SJCRH30 (cell line): ENCODE results near the gene HLA-G. TPM values are rescaled to one million over a fixed set of nuclear protein-coding genes. Genes with fewer than 3 reads are reported as not detected.
A peak's percentile ranks its signal among the peaks of the same experiment; 100 is the strongest.

ENCODE experiments used
- DNase-seq, 2 experiments: peaks; one replicate each; pipeline ENCODE4 v3.0.0-alpha.2; 2015 to 2020
- H3K27ac ChIP-seq: fragments of 250-450 bp; sonication (Bioruptor Pico); 2 replicates; pipeline ENCODE4 v1.5.1; 2020; ENCODE audit warnings: mild to moderate bottlenecking, moderate library complexity
- H3K27me3 ChIP-seq: fragments of 250-450 bp; sonication (Bioruptor Pico); 2 replicates; pipeline ENCODE4 v1.5.1; 2020; ENCODE audit warnings: mild to moderate bottlenecking, moderate library complexity
- H3K36me3 ChIP-seq: fragments of 250-450 bp; sonication (Bioruptor Pico); 2 replicates; pipeline ENCODE4 v1.5.1; 2020; ENCODE audit warnings: mild to moderate bottlenecking, moderate library complexity
- H3K4me1 ChIP-seq: fragments of 250-450 bp; sonication (Bioruptor Pico); 2 replicates; pipeline ENCODE4 v1.5.1; 2020; ENCODE audit warnings: mild to moderate bottlenecking, moderate library complexity
- H3K4me3 ChIP-seq: fragments of 250-450 bp; sonication (Bioruptor Pico); 2 replicates; pipeline ENCODE4 v1.5.1; 2020; ENCODE audit warnings: mild to moderate bottlenecking, moderate library complexity
- H3K9me3 ChIP-seq: fragments of 250-450 bp; sonication (Bioruptor Pico); replicated peaks from 2 replicates; pipeline ENCODE4 v1.5.1; 2020; ENCODE audit warnings: mild to moderate bottlenecking, moderate library complexity
- total RNA-seq: library from RNA; depleted of rRNA; stranded (reverse); fragments of >200 nt; shearing (Covaris generic); gene quantifications from 2 replicates; pipeline ENCODE4 v1.2.3, GENCODE V29; 2014

The HLA-G gene
- total RNA-seq, 1 experiment from 2014 or later = not detected

DNA sequence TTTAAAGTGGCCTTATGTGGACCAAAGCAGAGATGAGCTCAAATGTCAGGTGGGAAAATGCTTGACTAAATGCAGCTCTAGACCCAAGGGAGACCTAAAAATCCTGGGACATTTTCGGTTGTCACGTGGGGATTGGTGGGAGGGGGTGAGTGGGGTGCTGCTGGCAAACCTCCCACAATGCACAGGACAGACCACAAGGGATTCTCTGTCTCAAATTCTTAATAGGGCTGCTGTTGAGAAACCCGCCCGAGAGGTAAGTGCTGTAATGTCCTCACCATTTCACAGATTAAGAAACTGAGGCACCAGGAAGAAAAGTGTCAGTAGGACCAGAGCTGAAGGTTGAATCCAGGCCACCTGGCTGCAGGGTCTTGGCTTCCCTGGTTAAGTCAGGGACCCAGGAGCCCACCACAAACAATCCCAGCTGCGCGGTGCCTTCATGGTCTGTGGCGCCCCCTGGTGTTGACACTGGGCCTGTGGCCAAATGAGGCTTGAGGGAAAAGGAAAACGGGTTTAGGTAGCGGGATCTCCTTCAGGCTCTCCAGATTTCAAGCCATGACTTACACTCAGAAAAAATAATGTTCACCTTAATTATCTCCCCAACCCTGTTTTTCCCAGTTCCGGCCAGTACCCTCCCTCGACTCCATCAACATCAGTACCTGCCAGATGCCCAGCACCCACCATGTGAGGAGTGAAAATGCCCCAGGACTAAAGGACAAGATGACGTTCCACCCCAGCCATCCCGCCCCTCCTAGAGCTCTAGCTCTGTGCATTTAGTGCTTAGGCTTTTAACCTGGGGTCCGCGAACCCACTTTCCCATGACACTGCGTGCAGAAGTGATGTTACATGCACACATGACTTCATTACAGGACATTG, 7.2 kb downstream of the HLA-G start:
- peak in 1 of 2 experiments; percentile 46 for DNase-seq
- Histone ChIP-seq H3K27me3 (no peaks in the 10 kb centered on the region), H3K4me1 (no peaks in the 10 kb centered on the region), H3K9me3 (no peaks in the 10 kb centered on the region), H3K27ac (no peak overlapping the region), H3K36me3 (no peaks in the 10 kb centered on the region), H3K4me3 (no peak overlapping the region)

DNA sequence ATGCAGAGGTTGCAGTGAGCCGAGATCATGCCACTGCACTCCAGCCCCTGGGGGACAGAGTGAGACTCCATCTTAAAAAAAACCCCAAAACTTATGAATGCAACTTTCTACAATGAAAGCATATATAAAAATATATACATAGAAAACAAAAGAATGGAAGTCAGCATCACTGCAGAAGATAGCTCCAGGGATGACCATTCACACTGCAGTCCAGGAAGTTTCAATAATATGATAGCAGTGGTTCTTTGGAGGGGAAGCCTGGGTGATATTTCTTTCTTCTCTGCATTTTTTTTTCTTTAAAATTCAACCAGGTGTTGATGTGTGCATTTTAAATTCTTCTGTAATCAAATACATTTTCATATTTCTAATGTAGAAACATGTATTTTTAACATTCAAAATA, 12.3 kb downstream of the HLA-G start:
- H3K27ac ChIP-seq = no peak overlapping the region
- no peaks in the 10 kb centered on the region for H3K27me3 ChIP-seq
- no peaks in the 10 kb centered on the region for H3K4me1 ChIP-seq
- no peak for DNase-seq
- no peaks in the 10 kb centered on the region; the same call in 1 of the 2 replicates for H3K9me3 ChIP-seq
- no peak overlapping the region for H3K4me3 ChIP-seq
- no peaks in the 10 kb centered on the region for H3K36me3 ChIP-seq

DNA sequence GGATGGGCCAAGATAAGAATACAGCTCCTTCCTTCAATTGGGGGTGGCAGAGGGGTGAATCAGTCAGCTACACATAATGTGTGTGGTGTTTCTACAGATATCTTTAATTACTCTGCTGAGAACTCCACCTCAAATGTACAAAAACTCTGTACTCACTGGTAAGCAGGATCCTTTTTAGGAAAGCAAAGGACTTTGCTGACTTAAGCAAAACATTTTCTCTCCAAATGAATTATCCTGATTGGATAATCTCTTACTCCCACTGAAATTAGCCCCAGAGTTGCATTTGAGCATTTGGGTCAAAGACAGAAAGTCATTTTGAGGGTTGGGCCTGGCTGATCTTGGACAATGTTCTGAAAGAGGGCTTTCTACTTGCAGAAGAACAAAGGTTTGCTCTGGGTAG, 13.4 kb downstream of the HLA-G start:
- Histone ChIP-seq H3K27ac (no peak overlapping the region), H3K4me1 (no peaks in the 10 kb centered on the region), H3K9me3 (no peaks in the 10 kb centered on the region; the same call in 1 of the 2 replicates), H3K27me3 (no peaks in the 10 kb centered on the region), H3K36me3 (no peaks in the 10 kb centered on the region), H3K4me3 (no peak overlapping the region)
- DNase-seq = no peak

DNA sequence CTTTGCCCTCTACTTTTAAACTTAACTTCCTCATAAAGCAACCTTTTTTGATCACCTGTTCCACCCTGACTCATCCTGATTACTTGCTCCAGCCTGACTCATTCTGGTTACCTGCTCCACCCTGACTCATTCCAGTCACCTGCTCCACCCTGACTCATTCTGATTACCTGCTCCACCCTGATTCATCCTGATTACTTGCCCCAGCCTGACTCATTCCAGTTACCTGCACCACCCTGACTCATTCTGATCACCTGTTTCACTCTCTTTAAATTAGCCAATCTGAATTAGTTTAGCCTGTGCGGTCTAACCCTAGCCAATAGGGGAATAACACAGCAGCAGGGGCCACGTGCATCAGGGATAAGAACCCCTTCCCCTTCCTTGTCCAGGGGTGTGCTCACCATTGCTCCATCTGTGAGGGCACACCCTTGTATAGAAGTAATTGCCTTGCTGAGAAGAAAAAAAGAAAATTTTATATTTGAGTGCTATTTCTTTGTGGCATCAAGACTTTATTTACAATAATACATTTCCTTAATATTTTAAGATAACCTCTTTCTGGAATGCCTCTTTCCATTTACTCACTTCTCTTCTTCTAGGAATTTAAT, 17.9 kb downstream of the HLA-G start:
- no peaks in the 10 kb centered on the region for H3K36me3 ChIP-seq
- no peaks in the 10 kb centered on the region for H3K4me1 ChIP-seq
- H3K27me3 ChIP-seq = no peaks in the 10 kb centered on the region
- no peak for DNase-seq
- no peak overlapping the region for H3K4me3 ChIP-seq
- no peaks in the 10 kb centered on the region; the same call in 1 of the 2 replicates for H3K9me3 ChIP-seq
- H3K27ac ChIP-seq = no peak overlapping the region

DNA sequence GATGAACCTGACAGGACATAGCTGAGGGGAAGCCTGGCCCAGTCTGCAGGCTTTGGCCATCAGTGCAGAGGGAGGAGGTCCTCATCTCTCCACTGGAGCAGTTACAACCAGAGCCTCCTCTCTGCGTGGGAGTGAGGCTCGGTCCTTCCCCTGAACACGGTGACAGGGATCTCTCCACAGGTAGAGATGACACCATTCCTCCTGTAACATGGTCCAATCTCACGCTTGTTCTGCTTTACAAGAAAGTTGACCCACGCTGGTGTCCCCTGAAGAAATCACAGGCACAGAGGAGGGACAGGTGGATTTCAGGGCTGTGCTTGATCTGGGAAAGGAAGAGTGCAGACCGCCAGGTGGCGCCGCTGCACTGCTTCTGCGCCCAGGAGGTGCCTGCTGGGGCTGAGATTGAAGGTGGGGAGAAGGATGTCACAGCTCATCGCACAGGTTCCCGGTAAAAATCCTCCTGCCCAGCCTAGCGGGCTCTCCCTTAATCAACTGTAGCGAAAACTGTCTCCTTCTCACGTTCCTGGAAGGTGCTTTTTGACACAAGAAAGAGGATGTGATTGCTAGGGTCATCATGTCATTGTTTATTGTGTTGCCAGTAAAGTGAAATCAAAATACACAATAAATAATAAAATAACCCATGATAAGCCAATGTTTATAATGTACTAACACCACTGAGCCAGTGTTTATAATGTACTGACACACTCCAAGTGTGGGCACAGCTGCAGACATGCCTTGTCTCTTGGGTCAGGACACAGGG, 20.4 kb downstream of the HLA-G start:
- no peaks in the 10 kb centered on the region for H3K4me1 ChIP-seq
- no peaks in the 10 kb centered on the region for H3K27me3 ChIP-seq
- DNase-seq = peak; percentile 51 to 73
- no peak overlapping the region for H3K4me3 ChIP-seq
- H3K27ac ChIP-seq = no peak overlapping the region
- H3K36me3 ChIP-seq = no peaks in the 10 kb centered on the region
- no peaks in the 10 kb centered on the region; the same call in 1 of the 2 replicates for H3K9me3 ChIP-seq

DNA sequence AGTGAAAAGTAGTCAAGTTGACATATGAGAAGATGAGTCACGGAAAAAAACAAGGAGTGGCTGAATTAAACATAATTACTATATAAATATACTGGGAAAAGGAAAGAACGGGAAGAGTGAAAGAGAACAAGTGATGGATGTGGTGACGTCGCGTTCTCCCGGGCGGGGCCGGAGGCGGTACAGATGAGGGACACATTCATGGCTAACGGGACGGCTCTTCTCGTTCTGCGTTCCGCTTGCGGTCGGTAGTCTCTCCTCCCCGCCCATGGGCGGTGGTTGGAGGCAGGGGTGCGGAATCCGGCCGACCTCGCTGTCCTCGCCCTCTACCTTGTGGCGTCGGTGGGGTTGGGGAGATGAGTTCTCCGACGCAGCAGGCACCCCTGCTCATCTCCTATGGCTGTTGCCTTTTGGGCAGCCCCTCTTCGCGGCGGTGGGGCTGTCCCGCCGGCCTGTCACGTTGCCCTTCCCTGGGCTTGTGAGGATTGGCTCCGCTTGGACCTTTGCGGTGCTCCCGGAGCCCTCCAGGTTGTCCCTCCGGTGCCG, 22.5 kb downstream of the HLA-G start:
- no peaks in the 10 kb centered on the region for H3K4me1 ChIP-seq
- H3K4me3 ChIP-seq = no peak overlapping the region
- H3K27ac ChIP-seq = no peak overlapping the region
- no peaks in the 10 kb centered on the region for H3K36me3 ChIP-seq
- H3K9me3 ChIP-seq = no peaks in the 10 kb centered on the region
- no peaks in the 10 kb centered on the region for H3K27me3 ChIP-seq
- DNase-seq = no peak

DNA sequence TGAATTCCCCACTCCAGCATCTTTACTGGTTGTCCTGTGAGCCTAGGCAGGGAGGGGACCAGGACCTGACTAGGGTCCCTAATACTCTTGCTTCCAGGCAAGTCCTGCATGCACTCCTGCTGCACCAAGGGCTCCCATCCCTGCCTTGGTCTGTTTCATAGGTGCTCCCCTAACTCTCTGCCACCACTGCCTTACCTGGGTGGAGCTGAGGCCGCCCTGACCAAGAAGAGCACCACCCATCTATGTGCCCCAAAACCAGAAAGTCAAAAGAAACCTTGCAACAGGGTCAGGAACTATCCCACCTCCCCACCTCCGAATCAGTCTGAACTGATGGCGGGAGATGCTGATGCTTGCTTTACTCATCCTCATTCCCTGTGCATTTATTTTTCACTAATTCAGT, 23.6 kb downstream of the HLA-G start:
- Histone ChIP-seq H3K27ac (no peak overlapping the region), H3K9me3 (no peaks in the 10 kb centered on the region), H3K36me3 (no peaks in the 10 kb centered on the region), H3K4me1 (no peaks in the 10 kb centered on the region), H3K27me3 (no peaks in the 10 kb centered on the region), H3K4me3 (no peak overlapping the region)
- no peak for DNase-seq

DNA sequence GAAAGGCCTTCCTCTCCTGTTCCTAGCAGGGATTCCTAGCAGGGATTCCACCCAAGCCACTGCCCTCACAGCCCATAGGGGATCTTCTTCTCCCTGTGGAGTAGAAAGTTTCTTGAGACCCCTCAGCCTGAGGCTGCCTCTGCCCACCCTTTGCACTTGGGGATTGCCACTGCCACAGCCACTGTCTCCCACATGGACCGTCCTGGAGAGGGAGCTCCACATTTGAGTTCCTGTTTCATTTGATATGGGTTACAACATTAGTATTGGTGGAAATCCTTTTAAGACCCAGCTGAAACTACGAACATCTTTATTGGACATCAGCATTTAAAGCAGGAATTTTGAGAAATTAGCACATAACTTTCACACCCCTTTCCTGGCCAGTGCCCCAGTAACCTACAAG, 25.6 kb downstream of the HLA-G start:
- Histone ChIP-seq H3K4me3 (no peak overlapping the region), H3K4me1 (no peaks in the 10 kb centered on the region), H3K9me3 (no peaks in the 10 kb centered on the region), H3K27ac (no peak overlapping the region), H3K36me3 (no peaks in the 10 kb centered on the region), H3K27me3 (no peaks in the 10 kb centered on the region)
- DNase-seq = no peak

DNA sequence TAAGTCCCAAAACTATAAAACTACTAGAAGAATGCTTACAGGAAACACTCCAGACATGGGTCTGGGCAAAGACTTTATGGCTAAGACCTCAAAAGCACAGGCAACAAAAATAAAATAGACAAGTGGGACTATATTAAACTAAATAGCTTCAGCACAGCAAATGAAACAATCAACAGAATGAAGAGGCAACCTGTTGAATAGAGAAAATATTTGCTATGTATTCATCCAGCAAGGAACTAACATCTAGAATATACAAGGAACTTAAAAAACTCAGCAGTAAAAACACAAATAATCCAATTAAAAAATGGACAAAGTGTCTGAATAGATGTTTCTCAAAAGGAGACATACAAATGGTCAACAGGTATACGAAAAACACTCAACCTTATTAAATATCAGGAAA, 30.4 kb downstream of the HLA-G start:
- Histone ChIP-seq H3K4me3 (no peak overlapping the region), H3K27me3 (no peaks in the 10 kb centered on the region), H3K4me1 (no peaks in the 10 kb centered on the region), H3K9me3 (no peaks in the 10 kb centered on the region), H3K36me3 (no peaks in the 10 kb centered on the region), H3K27ac (no peak overlapping the region)
- DNase-seq = no peak

DNA sequence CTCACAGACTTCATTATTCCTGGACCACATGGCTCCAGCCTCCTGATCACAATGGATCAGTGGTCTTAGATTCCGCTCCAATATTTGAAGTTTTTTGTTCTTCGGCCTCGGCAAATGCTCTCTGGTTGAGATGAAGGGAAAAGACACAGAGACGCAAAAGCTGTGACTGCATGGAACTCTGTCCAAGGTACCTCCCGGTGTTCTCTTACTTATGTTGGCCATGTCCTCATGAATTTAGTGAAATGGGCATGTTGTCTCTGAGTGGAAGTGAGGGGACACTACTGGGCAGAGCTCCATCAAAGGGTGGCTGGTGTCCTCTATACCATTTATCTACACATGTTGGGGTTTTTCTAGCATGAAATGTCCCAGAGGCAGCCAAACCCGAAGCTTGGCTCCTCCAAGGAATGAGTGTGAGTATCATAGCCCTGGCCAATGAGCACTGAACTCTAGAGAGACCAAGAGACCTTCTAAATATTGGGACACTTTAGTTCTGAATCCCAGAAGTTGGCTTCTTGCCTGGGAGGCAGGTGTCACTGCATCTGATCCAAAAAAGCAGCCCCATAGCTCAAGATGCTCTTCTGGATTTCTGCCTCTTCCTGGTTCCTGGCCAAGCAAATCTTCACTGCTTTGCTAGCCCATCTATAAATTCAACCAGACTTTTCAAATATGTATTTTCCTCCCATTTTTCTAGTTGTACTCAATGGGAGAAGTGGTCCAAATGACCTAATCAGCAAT, 34.1 kb downstream of the HLA-G start:
- no peaks in the 10 kb centered on the region for H3K27me3 ChIP-seq
- H3K9me3 ChIP-seq = no peaks in the 10 kb centered on the region
- no peak for DNase-seq

DNA sequence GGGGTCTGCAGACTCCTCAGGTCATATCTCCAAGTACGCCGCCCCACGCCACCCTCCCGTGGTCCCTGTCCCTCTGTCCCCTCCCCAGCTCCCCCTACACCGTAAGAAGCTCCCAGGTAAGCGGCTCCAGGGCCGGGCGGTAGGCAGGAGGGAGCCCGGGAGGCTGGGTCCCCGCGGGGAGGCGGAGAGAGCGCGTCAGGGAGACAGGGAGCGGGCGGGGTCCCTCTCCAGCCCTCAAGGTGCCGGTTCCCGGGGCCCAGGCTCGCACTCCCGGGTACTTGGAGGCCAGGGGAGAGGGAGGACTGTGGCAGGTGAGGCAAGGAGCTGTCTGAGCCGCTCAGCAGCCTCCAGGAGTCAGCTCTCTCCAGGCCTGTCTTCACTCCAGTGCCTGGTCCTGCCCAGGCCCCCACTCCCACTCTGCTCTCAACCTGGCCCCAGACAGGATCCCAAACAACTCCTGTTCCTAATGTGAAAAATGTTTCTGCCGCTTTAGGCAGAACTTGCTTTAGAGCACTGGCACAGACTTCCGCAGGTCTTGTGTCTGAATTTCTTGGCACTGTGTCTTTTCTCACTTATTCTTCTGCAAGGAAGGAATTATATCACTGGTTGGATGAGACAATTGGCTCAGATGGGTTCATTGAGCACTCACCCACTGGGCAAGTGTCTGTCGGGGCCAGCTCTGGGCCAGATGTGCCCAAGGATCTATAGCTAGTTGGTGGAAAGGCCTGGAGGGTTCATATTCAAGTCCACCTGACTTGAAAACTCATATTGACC, 36.6 kb downstream of the HLA-G start:
- no peak for DNase-seq
- no peaks in the 10 kb centered on the region for H3K9me3 ChIP-seq
- H3K27me3 ChIP-seq = no peaks in the 10 kb centered on the region
- no peaks in the 10 kb centered on the region for H3K36me3 ChIP-seq
- no peaks in the 10 kb centered on the region for H3K4me1 ChIP-seq
- H3K27ac ChIP-seq = no peak overlapping the region
- no peak overlapping the region for H3K4me3 ChIP-seq

More for the DNA sequence above, 34.1 kb downstream of the HLA-G start:
- Histone ChIP-seq H3K36me3 (no peaks in the 10 kb centered on the region), H3K4me1 (no peaks in the 10 kb centered on the region), H3K4me3 (no peak overlapping the region), H3K27ac (no peak overlapping the region)

DNA sequence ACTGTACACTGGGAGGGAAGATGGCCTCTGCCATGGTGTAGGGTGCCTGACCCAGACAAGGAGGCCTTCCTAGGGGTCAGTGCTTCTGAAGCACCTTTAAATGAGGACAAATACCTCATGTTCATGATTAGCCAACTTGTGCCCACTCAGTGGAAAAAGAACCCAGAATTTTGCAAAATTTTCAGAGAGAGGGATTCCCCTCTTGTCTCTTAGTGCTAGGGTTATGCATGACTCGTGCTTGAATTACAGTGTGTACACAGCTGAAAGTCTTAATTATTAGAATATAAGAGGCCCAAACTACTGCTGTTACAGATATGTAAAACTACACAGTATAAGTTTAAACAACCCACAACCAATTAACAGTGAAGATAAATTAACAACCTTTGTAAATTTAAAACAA, 38.0 kb downstream of the HLA-G start:
- no peaks in the 10 kb centered on the region for H3K36me3 ChIP-seq
- H3K4me1 ChIP-seq = no peaks in the 10 kb centered on the region
- DNase-seq = no peak
- H3K4me3 ChIP-seq = no peak overlapping the region
- H3K27ac ChIP-seq = no peak overlapping the region
- H3K27me3 ChIP-seq = no peaks in the 10 kb centered on the region
- H3K9me3 ChIP-seq = no peaks in the 10 kb centered on the region

DNA sequence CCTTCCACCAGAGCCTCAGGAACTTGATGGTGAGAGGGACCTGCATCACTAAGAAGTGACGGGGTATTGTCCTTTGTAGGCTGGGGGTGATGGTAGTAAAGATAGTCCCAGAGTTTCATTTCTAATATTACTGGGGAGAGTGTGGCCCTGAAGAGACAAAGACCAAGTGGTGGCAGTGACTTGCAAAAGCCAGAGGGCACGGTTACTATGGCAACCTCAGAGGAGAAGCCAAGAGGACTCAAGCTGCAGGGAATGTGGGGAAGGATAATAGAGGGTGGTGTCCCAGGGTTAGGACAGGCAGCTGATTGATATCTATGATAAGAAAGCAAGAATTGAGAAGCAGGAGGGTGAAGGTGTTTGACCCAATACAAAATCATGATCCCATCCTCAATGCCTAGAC, 42.5 kb downstream of the HLA-G start:
- no peak overlapping the region for H3K27ac ChIP-seq
- no peak for DNase-seq
- no peak overlapping the region for H3K4me3 ChIP-seq
- no peaks in the 10 kb centered on the region for H3K4me1 ChIP-seq
- H3K36me3 ChIP-seq = no peaks in the 10 kb centered on the region
- H3K27me3 ChIP-seq = no peaks in the 10 kb centered on the region
- H3K9me3 ChIP-seq = no peaks in the 10 kb centered on the region

DNA sequence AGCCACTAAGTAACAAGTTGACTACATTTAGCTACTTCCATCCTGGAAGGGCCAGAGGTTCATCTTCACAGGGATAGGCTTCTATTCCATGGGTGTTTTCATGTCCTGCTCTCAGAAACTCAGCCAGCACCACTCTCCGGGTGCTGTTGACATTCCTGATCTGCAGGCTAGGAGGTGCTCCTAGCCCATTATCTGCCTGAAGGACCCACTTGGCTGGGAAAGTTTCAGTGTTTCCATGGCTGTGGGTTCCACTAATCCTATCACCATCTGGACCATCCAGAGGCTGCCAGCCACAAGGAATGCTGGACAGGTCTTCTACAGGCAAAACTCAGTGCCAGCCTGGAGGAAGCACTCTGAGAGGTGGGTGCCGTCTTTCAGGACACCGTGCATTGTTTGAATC, 45.2 kb downstream of the HLA-G start:
- Histone ChIP-seq H3K27me3 (no peaks in the 10 kb centered on the region), H3K4me1 (no peaks in the 10 kb centered on the region), H3K27ac (no peak overlapping the region), H3K9me3 (no peaks in the 10 kb centered on the region), H3K36me3 (no peaks in the 10 kb centered on the region), H3K4me3 (no peak overlapping the region)
- DNase-seq = no peak
